PC-9 (cell line): Measurements from ENCODE around the gene TCHH. TPM values are rescaled to one million over a fixed set of nuclear protein-coding genes. Genes with fewer than 3 reads are reported as not detected.

ENCODE experiments used
- Bru-seq: library from RNA; stranded (reverse); fragments of 400-500 nt; gene quantifications from one replicate; lab custom pipeline; 2021; lab: Mats Ljungman, UMichigan
- BruChase-seq, 2 experiments: library from RNA; stranded (reverse); fragments of 400-500 nt; gene quantifications; one replicate each; lab custom pipeline; 2021; lab: Mats Ljungman, UMichigan
- BruUV-seq: library from RNA; stranded (reverse); fragments of 400-500 nt; replicated peaks from 2 replicates; lab custom pipeline; 2021; lab: Mats Ljungman, UMichigan
- CTCF ChIA-PET: fragments of 300-600 bp; sonication (Branson Sonifier 250); formaldehyde crosslinking; loops from one replicate; lab custom pipeline; 2022; ENCODE audit warnings: antibody characterized with exemption; lab: Charles Lee
- POLR2A ChIA-PET: fragments of 300-600 bp; sonication (Branson Sonifier 250); formaldehyde crosslinking; loops from one replicate; lab custom pipeline; 2022; ENCODE audit warnings: antibody characterized with exemption; ENCODE audit not compliant: unreplicated experiment; lab: Charles Lee
- DNase-seq, 2 experiments: peaks; one replicate each; pipeline versions ENCODE4 v3.0.0 to v3.0.0-alpha.2; 2015 to 2022; ENCODE audit warnings: mixed read lengths in 1 of 2
- H2AFZ ChIP-seq: fragments of 200-600 bp; sonication (generic); 2 replicates; pipeline ENCODE4 v1.8.1; 2017; ENCODE audit warnings: antibody characterized with exemption
- H3F3A ChIP-seq: fragments of 200-600 bp; sonication (generic); 2 replicates; pipeline ENCODE4 v1.8.1; 2017; ENCODE audit warnings: antibody characterized with exemption, mild to moderate bottlenecking, low read depth; ENCODE audit not compliant: insufficient read depth
- H3K27ac ChIP-seq: fragments of 200-600 bp; sonication (generic); 2 replicates; pipeline ENCODE4 v1.6.1; 2016; ENCODE audit warnings: mixed run types
- H3K27me3 ChIP-seq: fragments of 200-600 bp; sonication (generic); 2 replicates; pipeline ENCODE4 v1.6.1; 2016; ENCODE audit warnings: low read depth, mixed run types; ENCODE audit not compliant: insufficient read depth
- H3K36me3 ChIP-seq: fragments of 200-600 bp; sonication (generic); 2 replicates; pipeline ENCODE4 v1.6.1; 2016; ENCODE audit warnings: low read depth, mixed run types
- H3K4me1 ChIP-seq: fragments of 200-600 bp; sonication (generic); replicated peaks from 2 replicates; pipeline ENCODE4 v1.6.1; 2016; ENCODE audit warnings: mixed run types; ENCODE audit not compliant: insufficient read depth
- H3K4me2 ChIP-seq: fragments of 200-600 bp; sonication (generic); 2 replicates; pipeline ENCODE4 v1.6.1; 2017; ENCODE audit warnings: mixed run types
- H3K4me3 ChIP-seq: fragments of 200-600 bp; sonication (generic); 2 replicates; pipeline ENCODE4 v1.6.1; 2016; ENCODE audit warnings: mixed run types
- H3K79me2 ChIP-seq: fragments of 200-600 bp; sonication (generic); 2 replicates; pipeline ENCODE4 v1.6.1; 2017; ENCODE audit warnings: low read depth, mixed run types
- H3K9me2 ChIP-seq: fragments of 200-600 bp; sonication (generic); 2 replicates; pipeline ENCODE4 v1.8.1; 2017; ENCODE audit warnings: mild to moderate bottlenecking; ENCODE audit not compliant: insufficient read depth
- H3K9me3 ChIP-seq: fragments of 200-600 bp; sonication (generic); 2 replicates; pipeline ENCODE4 v1.8.1; 2016; ENCODE audit warnings: low read depth; ENCODE audit not compliant: insufficient read depth
- H4K20me1 ChIP-seq: fragments of 200-600 bp; sonication (generic); 2 replicates; pipeline ENCODE4 v1.8.1; 2017; ENCODE audit not compliant: insufficient read depth
- CTCF ChIP-seq: fragments of 200-600 bp; sonication (generic); conservative IDR thresholded peaks from 2 replicates; pipeline ENCODE4 v1.6.1; 2017; ENCODE audit warnings: mixed run types, antibody characterized with exemption, mild to moderate bottlenecking, moderate library complexity
- EZH2 ChIP-seq: fragments of 200-600 bp; sonication (generic); IDR thresholded peaks from 2 replicates; pipeline ENCODE4 v1.8.0; 2017; ENCODE audit warnings: antibody characterized with exemption, low read depth
- intact Hi-C: fragments of 100-400 bp; cut with micrococcal nuclease; formaldehyde crosslinking; loops from one replicate; pipeline ENCODE4 v1.10.0; 2022; ENCODE audit not compliant: unreplicated experiment
- long read RNA-seq: library from polyadenylated mRNA; stranded (forward); transcript quantifications from one replicate; pipeline ENCODE4 v2.0.0, GENCODE V29; 2022
- total RNA-seq: library from RNA; stranded (reverse); gene quantifications from 2 replicates; pipeline ENCODE4 v1.2.3, GENCODE V29; 2021

TCHH gene, protein sequence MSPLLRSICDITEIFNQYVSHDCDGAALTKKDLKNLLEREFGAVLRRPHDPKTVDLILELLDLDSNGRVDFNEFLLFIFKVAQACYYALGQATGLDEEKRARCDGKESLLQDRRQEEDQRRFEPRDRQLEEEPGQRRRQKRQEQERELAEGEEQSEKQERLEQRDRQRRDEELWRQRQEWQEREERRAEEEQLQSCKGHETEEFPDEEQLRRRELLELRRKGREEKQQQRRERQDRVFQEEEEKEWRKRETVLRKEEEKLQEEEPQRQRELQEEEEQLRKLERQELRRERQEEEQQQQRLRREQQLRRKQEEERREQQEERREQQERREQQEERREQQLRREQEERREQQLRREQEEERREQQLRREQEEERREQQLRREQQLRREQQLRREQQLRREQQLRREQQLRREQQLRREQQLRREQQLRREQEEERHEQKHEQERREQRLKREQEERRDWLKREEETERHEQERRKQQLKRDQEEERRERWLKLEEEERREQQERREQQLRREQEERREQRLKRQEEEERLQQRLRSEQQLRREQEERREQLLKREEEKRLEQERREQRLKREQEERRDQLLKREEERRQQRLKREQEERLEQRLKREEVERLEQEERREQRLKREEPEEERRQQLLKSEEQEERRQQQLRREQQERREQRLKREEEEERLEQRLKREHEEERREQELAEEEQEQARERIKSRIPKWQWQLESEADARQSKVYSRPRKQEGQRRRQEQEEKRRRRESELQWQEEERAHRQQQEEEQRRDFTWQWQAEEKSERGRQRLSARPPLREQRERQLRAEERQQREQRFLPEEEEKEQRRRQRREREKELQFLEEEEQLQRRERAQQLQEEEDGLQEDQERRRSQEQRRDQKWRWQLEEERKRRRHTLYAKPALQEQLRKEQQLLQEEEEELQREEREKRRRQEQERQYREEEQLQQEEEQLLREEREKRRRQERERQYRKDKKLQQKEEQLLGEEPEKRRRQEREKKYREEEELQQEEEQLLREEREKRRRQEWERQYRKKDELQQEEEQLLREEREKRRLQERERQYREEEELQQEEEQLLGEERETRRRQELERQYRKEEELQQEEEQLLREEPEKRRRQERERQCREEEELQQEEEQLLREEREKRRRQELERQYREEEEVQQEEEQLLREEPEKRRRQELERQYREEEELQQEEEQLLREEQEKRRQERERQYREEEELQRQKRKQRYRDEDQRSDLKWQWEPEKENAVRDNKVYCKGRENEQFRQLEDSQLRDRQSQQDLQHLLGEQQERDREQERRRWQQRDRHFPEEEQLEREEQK (N-terminal part only)
- total RNA-seq (0.04 TPM in 1 of 2 replicates, not detected in the other), Bru-seq, nascent RNA (percentile 5 among the genes with signal in this experiment), BruChase-seq, experiment 1, labeled RNA remaining after a 2-hour chase (not detected), BruChase-seq, experiment 2, labeled RNA remaining after a 6-hour chase (not detected)
- long read RNA-seq, result 0 reads

DNA sequence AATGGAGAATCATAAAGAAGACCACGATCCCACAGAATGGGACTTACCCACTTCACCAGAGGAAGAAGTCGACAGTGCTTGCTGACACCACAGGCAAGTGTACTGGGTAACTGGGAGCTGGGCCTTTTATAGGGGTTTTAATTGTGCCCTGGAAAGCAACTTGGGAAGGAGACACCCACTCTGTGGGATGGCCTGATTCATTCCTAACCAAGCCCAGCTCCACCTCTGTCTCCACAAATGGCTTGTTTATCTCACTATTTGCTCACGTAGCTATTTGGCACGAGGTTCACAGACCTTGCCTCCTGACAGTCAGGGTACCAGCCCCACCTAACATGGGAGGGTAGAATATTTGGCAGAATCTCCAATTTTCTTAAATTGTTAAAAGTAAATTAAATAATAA lies at the start of gene TCHH:
TCHH (minus strand) TSS at position 101 of the 400 bp plus-strand sequence. CDS start 1,364 bp downstream, outside the sequence.
- CTCF ChIA-PET, result no interaction called here
- peaks cover 41% of the 10 kb centered on the region for H3K27me3 ChIP-seq
- intact Hi-C loops, result no loop called here

DNA sequence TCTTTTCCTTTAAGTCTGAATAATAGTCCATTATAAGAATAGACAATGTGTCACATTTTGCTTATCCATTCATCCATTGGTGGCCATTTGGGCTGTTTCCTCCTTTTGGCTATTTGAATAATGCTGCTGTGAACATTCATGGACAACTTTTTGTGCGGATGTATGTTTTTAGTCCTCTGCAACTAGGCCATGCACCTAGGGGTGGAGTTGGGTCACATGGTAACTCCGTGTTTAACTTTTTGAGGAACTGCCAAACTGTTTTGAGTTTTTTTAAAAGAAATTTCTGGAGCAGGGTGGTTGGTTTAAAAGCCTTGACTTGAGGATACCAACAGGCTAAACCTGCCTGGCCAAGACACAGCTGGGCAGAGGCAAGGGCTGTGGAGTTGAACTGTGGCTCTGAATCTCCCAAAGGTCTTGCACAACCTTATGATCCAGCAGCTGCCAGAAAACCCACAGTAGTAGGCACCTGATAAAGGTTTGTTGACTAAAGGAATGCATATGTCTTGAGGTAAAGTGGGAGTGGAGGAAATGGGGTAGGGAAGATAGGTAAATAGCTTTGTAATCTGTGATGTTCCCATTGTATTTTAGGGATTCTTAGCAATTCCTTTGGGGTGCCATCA lies 49.4 kb upstream of the TCHH start:
- Histone ChIP-seq H3K4me1 (peaks cover 75% of the 10 kb centered on the region), H3K36me3 (no peaks in the 10 kb centered on the region), H3K79me2 (no peaks in the 10 kb centered on the region), H3K4me3 (no peak overlapping the region), H3K9me3 (no peaks in the 10 kb centered on the region), H4K20me1 (no peaks in the 10 kb centered on the region), H3K9me2 (no peaks in the 10 kb centered on the region), H3K27ac (peak overlapping the region; percentile 81), H3F3A (peaks cover 53% of the 10 kb centered on the region), H3K4me2 (peak overlapping the region; percentile 17), H2AFZ (no peak overlapping the region), H3K27me3 (no peaks in the 10 kb centered on the region)
- ChIA-PET POLR2A (interaction anchor here (0.5 to 0.7 kb wide), 2 partner anchors 170 to 176 kb away, joined by 3 read pairs; no protein-coding TSS in a partner anchor), CTCF (interaction anchor here (0.6 to 0.9 kb wide), 2 partner anchors 22 to 127 kb away, joined by 3 read pairs; no protein-coding TSS in a partner anchor)
- intact Hi-C loops, result loop anchor here (5.0 kb wide), 2 partner anchors 172 to 217 kb away; partner anchors contain the start of gene S100A10
- peak; percentile 77 to 96 for DNase-seq
- no TSS peak for BruUV-seq
- TF ChIP-seq EZH2 (no peak), CTCF (no peak)

More for the DNA sequence above, at the start of gene TCHH:
- no peak within 1 kb of the TSS for H3K27ac ChIP-seq
- DNase-seq, result no peak
- H3K79me2 ChIP-seq, result no peaks in the 10 kb centered on the region
- H3K9me3 ChIP-seq, result no peaks in the 10 kb centered on the region; the same call in 1 of the 2 replicates
- no TSS peak for BruUV-seq
- H4K20me1 ChIP-seq, result no peaks in the 10 kb centered on the region
- peaks cover 5% of the 10 kb centered on the region; the same call in 1 of the 2 replicates for H3K4me1 ChIP-seq
- H3K36me3 ChIP-seq, result no peaks in the 10 kb centered on the region
- peaks cover 12% of the 10 kb centered on the region; the same call in 1 of the 2 replicates for H3F3A ChIP-seq
- POLR2A ChIA-PET, result no interaction called here
- H3K9me2 ChIP-seq, result 0 out of 2 replicates have a peak, but pooled peaks cover 4% of the 10 kb centered on the region
- H3K4me3 ChIP-seq, result no peak within 1 kb of the TSS
- H2AFZ ChIP-seq, result no peak within 1 kb of the TSS
- no peak for TF ChIP-seq CTCF
- no peak for TF ChIP-seq EZH2
- H3K4me2 ChIP-seq, result no peak within 1 kb of the TSS
